Fibroblast of lung (primary cell): Measurements from ENCODE around the gene DNMT3A. TPM values are rescaled to one million over a fixed set of nuclear protein-coding genes. Genes with fewer than 3 reads are reported as not detected.

ENCODE experiments used
- DNase-seq, 2 donors: peaks; one replicate each; pipeline versions ENCODE4 v3.0.0 to v3.0.0-alpha.2; 2010; ENCODE audit warnings: low read depth in 2 of 2
- H2AFZ ChIP-seq: 2 replicates; pipeline ENCODE4 v1.5.1; 2012; ENCODE audit warnings: low read length, control low read depth, inconsistent platforms
- H3K27ac ChIP-seq: 2 replicates; pipeline ENCODE4 v1.5.1; 2011; ENCODE audit warnings: low read length, control low read depth; ENCODE audit not compliant: insufficient read depth
- H3K27me3 ChIP-seq: 2 replicates; pipeline ENCODE4 v1.5.1; 2011; ENCODE audit warnings: mild to moderate bottlenecking, low read length; ENCODE audit not compliant: control insufficient read depth, insufficient read depth
- H3K36me3 ChIP-seq: 2 replicates; pipeline ENCODE4 v1.5.1; 2011; ENCODE audit warnings: low read length; ENCODE audit not compliant: control insufficient read depth, insufficient read depth
- H3K4me1 ChIP-seq: 2 replicates; pipeline ENCODE4 v1.5.1; 2011; ENCODE audit warnings: low read length; ENCODE audit not compliant: control insufficient read depth, insufficient read depth; ENCODE audit errors: extremely low read depth
- H3K4me2 ChIP-seq: 2 replicates; pipeline ENCODE4 v1.5.1; 2011; ENCODE audit warnings: low read length, control low read depth; ENCODE audit not compliant: insufficient read depth; ENCODE audit errors: extremely low read depth
- H3K4me3 ChIP-seq, 4 experiments: fragments of 200-600 bp in 1 of 4; sonication (generic) in 1 of 4; replicated peaks in 1 of 4; 2 replicates each; pipeline ENCODE4 v1.5.1; 2011 to 2016; ENCODE audit warnings: low read length in 4 of 4, low read depth in 3 of 4, mild to moderate bottlenecking in 3 of 4, control low read depth in 2 of 4, inconsistent platforms in 1 of 4, mixed read lengths in 1 of 4; ENCODE audit not compliant: insufficient read depth in 1 of 4; ENCODE audit errors: control extremely low read depth in 1 of 4
- H3K79me2 ChIP-seq: 2 replicates; pipeline ENCODE4 v1.5.1; 2012; ENCODE audit warnings: mild to moderate bottlenecking, low read length, inconsistent platforms; ENCODE audit not compliant: control insufficient read depth, insufficient read depth
- H3K9ac ChIP-seq: 2 replicates; pipeline ENCODE4 v1.5.1; 2011; ENCODE audit warnings: mild to moderate bottlenecking, low read length, control low read depth; ENCODE audit not compliant: insufficient read depth
- H3K9me3 ChIP-seq: 2 replicates; pipeline ENCODE4 v1.5.1; 2012; ENCODE audit warnings: low read depth, low read length; ENCODE audit not compliant: control insufficient read depth, insufficient read depth
- H4K20me1 ChIP-seq: 2 replicates; pipeline ENCODE4 v1.5.1; 2011; ENCODE audit warnings: low read length; ENCODE audit not compliant: control insufficient read depth, insufficient read depth; ENCODE audit errors: extremely low read depth
- EZH2 ChIP-seq: IDR thresholded peaks from 2 replicates; pipeline ENCODE4 v1.5.1; 2012; ENCODE audit warnings: low read length, control low read depth, mild to moderate bottlenecking; ENCODE audit errors: missing control alignments
- polyA plus RNA-seq, 2 donors: library from polyadenylated mRNA; depleted of rRNA in 1 of 2; stranded (reverse) in 1 of 2; unstranded in 1 of 2; fragments of >200 nt; gene quantifications; 2 replicates each; pipeline ENCODE4 v1.2.1, GENCODE V29; 2011 to 2012; ENCODE audit warnings: missing spikeins in 1 of 2
- total RNA-seq: library from RNA; depleted of rRNA; stranded (reverse); fragments of >200 nt; gene quantifications from 2 replicates; pipeline ENCODE4 v1.2.1, GENCODE V29; 2014
- TF ChIP-seq, protein P1 (sequence below), 2 donors: IDR thresholded peaks in 1 of 2; conservative IDR thresholded peaks in 1 of 2; 1 replicate in 1 of 2; 2 replicates in 1 of 2; pipeline ENCODE4 v1.5.1; 2011 to 2012; ENCODE audit warnings: low read length in 2 of 2, control low read depth in 1 of 2, inconsistent platforms in 1 of 2, low read depth in 1 of 2, mild to moderate bottlenecking in 1 of 2

The DNMT3A gene
- total and polyA plus RNA-seq, 2 donors (not counting 1 experiment from before 2014, with no cell fraction given), result 3.6 to 19.7 TPM

DNA sequence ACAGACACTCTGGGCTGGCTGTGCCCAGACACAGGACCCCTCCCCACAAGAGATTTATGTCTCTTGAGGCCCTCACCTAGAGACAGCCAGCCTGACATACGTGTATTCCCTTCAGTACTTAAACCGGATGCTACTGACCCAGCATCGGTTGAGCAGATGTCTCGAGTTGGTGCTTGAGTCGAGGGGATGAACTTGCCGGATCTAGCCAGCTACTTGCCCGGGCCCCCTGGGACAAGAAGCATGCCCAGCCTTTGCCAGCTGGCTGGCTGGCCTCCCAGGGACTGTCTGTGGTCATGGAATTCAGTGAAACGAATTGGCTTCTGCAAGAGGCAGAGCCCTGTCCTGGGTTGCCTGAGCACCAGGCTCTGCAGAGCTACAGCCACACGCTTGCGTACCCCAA lies 36.0 kb downstream of the DNMT3A start:
- H3K9ac ChIP-seq, result no peak overlapping the region
- H3K4me1 ChIP-seq, result peaks cover 9% of the 10 kb centered on the region
- H3K79me2 ChIP-seq, result no peaks in the 10 kb centered on the region
- DNase-seq, result no peak
- no peaks in the 10 kb centered on the region for H4K20me1 ChIP-seq
- H3K27ac ChIP-seq, result no peak overlapping the region
- no peaks in the 10 kb centered on the region for H3K27me3 ChIP-seq
- H3K9me3 ChIP-seq, result no peaks in the 10 kb centered on the region
- H3K36me3 ChIP-seq, result no peaks in the 10 kb centered on the region
- no peak overlapping the region for H3K4me2 ChIP-seq
- no peak overlapping the region for H3K4me3 ChIP-seq
- no peak for TF ChIP-seq EZH2
- TF ChIP-seq, protein P1, sequence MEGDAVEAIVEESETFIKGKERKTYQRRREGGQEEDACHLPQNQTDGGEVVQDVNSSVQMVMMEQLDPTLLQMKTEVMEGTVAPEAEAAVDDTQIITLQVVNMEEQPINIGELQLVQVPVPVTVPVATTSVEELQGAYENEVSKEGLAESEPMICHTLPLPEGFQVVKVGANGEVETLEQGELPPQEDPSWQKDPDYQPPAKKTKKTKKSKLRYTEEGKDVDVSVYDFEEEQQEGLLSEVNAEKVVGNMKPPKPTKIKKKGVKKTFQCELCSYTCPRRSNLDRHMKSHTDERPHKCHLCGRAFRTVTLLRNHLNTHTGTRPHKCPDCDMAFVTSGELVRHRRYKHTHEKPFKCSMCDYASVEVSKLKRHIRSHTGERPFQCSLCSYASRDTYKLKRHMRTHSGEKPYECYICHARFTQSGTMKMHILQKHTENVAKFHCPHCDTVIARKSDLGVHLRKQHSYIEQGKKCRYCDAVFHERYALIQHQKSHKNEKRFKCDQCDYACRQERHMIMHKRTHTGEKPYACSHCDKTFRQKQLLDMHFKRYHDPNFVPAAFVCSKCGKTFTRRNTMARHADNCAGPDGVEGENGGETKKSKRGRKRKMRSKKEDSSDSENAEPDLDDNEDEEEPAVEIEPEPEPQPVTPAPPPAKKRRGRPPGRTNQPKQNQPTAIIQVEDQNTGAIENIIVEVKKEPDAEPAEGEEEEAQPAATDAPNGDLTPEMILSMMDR (conservative IDR thresholded peaks at IDR 0.05 in 1 of 2, IDR thresholded peaks at IDR 0.05 in 1 of 2; ENCODE audit: low read depth in 1 of 2, low read length in 2 of 2), result no peak
- H2AFZ ChIP-seq, result no peak overlapping the region

DNA sequence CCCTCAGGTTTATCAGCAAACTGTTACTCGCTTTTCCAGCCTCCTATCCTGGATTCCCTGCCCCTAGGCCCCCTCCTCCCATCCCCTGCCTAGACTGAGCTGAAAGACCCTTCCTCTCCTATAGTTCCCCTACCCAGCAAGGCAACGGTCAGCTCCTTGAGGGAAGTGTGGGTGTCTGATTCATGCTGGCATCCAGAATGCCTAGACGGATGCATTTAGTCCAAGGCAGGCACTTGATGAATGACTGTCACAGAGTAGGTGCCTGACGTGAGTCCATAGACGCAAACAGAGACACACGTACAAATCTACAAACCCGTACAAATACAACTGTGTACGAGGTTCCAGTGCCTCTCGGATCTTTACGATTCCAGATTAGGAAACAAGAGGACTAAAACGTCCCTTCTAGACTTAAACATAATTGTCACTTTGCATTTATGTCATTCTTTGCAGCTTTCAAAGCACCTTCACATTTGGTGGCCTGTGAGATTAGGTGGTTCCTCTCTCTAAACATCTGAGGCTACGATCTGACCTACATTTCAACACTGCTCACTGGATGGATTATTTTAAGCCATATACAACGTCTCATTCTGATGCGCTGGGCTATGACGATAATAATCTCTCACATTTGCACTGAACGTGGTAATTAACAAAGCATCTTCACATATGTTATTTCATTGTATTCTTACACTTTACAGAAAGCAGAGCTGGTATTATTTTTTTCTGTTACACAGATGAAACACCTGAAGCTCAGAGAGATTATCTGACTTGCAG lies 36.7 kb downstream of the DNMT3A start:
- H3K79me2 ChIP-seq, result no peaks in the 10 kb centered on the region
- H3K36me3 ChIP-seq, result peaks cover under 1% of the 10 kb centered on the region
- DNase-seq, result no peak
- no peak overlapping the region for H3K9ac ChIP-seq
- no peak overlapping the region for H3K27ac ChIP-seq
- H3K4me3 ChIP-seq, result no peak overlapping the region
- no peaks in the 10 kb centered on the region for H3K27me3 ChIP-seq
- H4K20me1 ChIP-seq, result no peaks in the 10 kb centered on the region
- peaks cover 9% of the 10 kb centered on the region for H3K4me1 ChIP-seq
- H3K9me3 ChIP-seq, result no peaks in the 10 kb centered on the region
- H3K4me2 ChIP-seq, result no peak overlapping the region
- TF ChIP-seq EZH2, result no peak
- TF ChIP-seq, protein P1 (conservative IDR thresholded peaks at IDR 0.05 in 1 of 2, IDR thresholded peaks at IDR 0.05 in 1 of 2; ENCODE audit: low read depth in 1 of 2, low read length in 2 of 2), result no peak
- H2AFZ ChIP-seq, result no peak overlapping the region

DNA sequence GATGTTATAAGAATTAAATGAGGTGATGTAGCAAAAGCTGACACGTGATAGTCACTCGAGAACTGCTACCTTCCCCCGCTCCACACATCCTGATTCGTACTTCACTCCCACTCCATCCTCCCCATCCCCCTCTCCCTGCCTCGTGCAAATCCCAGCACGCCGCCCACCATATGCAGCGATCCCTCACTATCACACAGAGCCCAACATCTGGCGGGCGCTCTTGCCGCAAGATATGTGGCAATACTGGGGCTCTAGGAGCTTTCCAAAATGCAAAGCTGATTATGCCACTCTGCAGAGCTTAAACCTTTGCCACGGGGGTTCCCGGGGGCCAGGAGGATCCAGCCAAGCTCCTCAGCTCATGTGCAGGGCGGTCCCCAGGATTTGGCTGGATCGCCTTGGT lies 37.4 kb downstream of the DNMT3A start:
- Histone ChIP-seq H3K4me2 (no peak overlapping the region), H3K9ac (no peak overlapping the region), H3K4me1 (peaks cover 9% of the 10 kb centered on the region), H3K27me3 (no peaks in the 10 kb centered on the region), H3K9me3 (no peaks in the 10 kb centered on the region), H3K79me2 (no peaks in the 10 kb centered on the region), H2AFZ (no peak overlapping the region), H4K20me1 (no peaks in the 10 kb centered on the region), H3K36me3 (peaks cover 2% of the 10 kb centered on the region), H3K4me3 (no peak overlapping the region), H3K27ac (no peak overlapping the region)
- DNase-seq, result peak in 1 of 2 donors; percentile 33
- TF ChIP-seq EZH2, result no peak
- TF ChIP-seq, protein P1 (conservative IDR thresholded peaks at IDR 0.05 in 1 of 2, IDR thresholded peaks at IDR 0.05 in 1 of 2; ENCODE audit: low read depth in 1 of 2, low read length in 2 of 2), result no peak
